D721Med (cell line): Measurements from ENCODE around the gene PNPLA5.

Experiments
- DNase-seq: peaks from one replicate; pipeline ENCODE4 v3.0.0; 2011; ENCODE audit warnings: low spot score; ENCODE audit not compliant: insufficient read length
- FAIRE-seq: peaks from 2 replicates; lab custom pipeline; 2011; peaks lifted over from hg19 to GRCh38; lab: Jason Lieb, UNC
- TF ChIP-seq, protein P1 (sequence below): IDR thresholded peaks from 2 replicates; pipeline ENCODE4 v1.5.1; 2012; ENCODE audit warnings: mild to moderate bottlenecking, control low read depth; ENCODE audit not compliant: insufficient read depth; ENCODE audit errors: missing control alignments

Gene PNPLA5

DNA sequence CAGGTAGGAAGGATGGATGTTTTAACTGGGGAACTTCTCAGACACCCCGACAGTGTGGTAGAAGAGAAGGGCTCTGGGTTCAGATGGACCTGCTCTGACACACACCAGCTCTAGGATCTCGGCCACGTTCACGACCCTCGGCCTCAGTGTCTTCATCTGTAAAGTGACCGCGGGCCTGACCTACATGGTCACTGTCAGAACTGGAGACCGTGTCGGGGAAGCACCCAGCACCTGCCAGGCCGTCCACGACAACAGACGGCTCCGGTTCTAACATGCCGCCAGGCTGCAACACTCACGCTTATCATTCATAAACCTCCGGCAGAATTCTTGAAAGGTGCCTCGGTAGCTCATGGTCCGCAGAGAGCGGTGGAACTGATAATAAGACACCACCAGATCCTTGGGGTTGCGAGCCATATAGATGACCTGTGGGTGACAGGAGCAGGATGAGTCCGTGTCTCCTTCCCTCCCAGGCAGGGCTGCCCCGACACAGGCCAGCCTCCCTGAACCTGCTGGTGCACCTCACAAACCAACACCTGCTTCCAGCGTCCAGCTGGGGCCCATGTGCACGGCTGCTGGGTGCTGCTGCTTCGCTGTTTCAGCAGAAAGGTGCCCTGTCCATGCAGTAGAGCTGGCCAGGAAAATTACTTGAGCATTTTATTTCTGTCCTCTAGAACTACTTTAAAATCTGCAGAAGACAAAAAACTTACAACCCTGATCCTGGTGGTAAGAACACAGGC lies 53.1 kb downstream of the PNPLA5 start:
- no peak for FAIRE-seq
- TF ChIP-seq, protein P1, sequence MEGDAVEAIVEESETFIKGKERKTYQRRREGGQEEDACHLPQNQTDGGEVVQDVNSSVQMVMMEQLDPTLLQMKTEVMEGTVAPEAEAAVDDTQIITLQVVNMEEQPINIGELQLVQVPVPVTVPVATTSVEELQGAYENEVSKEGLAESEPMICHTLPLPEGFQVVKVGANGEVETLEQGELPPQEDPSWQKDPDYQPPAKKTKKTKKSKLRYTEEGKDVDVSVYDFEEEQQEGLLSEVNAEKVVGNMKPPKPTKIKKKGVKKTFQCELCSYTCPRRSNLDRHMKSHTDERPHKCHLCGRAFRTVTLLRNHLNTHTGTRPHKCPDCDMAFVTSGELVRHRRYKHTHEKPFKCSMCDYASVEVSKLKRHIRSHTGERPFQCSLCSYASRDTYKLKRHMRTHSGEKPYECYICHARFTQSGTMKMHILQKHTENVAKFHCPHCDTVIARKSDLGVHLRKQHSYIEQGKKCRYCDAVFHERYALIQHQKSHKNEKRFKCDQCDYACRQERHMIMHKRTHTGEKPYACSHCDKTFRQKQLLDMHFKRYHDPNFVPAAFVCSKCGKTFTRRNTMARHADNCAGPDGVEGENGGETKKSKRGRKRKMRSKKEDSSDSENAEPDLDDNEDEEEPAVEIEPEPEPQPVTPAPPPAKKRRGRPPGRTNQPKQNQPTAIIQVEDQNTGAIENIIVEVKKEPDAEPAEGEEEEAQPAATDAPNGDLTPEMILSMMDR: no peak
- no peak for DNase-seq

DNA sequence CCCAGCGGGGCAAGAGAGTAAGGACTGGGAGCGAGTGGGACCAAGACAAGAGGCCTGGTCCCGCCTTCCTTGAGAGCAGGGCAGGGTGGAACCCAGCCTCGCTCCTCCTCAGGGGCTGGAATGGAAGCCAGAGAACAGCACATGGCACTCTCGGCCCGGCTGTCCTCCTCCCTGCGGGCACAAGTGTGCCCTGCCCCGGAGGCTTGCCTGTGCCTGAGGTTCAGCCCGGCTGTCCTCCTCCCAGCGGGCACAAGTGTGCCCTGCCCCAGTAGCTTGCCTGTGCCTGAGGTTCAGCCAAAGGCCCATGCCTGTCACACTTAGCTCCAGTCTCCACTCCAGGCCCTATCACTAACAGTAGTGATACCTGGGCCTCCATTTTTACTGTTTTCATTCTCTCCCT lies 53.7 kb downstream of the PNPLA5 start:
- DNase-seq (no peak), FAIRE-seq (no peak)
- TF ChIP-seq, protein P1: no peak

DNA sequence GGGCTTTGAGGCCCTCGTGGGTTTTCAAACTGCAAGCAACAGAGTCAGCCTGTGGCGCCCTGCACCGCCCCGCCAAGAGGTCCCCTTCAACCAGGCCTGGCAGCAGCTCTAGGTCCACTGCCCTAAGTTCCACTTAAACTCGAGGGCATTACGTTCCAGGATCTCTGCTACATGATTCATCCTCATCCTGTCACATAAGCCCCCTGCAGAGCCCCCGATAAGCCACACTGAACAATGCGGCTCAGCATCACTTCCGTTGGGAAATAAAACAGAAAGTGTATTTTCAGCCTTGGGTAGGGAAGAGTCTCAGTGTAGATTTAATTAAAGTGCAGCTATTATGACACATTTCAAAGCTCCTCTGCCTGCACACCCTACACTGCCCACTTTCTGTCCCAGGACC lies 54.1 kb downstream of the PNPLA5 start:
- DNase-seq (no peak), FAIRE-seq (no peak)
- TF ChIP-seq, protein P1: no peak

DNA sequence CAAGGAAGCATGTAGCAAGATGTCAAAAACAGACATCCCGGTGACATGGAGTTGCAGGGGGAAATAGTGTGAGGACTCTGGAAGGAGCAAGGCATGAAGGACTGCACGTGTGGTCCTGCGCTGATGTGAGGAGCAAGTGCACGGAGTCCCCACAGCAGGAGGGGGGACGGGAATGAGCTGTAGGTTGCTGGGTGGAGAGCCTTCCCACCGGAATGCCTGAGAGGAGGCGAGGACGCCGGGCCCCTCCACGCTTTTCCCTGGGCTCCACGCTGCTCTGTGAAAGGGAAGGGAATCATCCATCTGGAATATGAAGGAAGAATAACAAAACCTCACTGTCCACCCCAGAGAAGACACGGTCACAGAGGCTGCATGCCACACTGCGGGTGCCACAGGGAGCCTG lies 56.1 kb downstream of the PNPLA5 start:
- DNase-seq: no peak
- no peak for FAIRE-seq
- TF ChIP-seq, protein P1: no peak

DNA sequence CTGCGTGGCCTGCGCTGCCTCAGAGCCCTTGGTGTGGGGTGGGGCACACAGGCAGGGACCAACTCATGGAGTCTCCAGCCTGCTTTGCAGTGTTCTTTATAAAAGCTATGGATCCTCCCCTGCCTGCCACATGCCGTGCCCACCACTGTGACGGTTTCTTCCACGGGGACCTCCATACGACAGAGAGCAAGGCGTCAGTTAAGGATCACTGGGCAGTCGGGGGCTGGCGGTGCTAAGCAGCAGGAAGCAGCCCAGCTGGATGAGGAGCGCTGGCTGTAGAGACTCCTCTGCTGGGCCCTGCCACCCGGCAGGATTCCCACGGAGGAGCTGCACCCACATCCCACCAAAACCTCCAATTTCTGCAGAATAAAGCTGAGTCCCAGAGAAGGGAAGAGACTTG lies 56.6 kb downstream of the PNPLA5 start:
- TF ChIP-seq, protein P1: no peak
- FAIRE-seq: no peak
- DNase-seq: no peak

DNA sequence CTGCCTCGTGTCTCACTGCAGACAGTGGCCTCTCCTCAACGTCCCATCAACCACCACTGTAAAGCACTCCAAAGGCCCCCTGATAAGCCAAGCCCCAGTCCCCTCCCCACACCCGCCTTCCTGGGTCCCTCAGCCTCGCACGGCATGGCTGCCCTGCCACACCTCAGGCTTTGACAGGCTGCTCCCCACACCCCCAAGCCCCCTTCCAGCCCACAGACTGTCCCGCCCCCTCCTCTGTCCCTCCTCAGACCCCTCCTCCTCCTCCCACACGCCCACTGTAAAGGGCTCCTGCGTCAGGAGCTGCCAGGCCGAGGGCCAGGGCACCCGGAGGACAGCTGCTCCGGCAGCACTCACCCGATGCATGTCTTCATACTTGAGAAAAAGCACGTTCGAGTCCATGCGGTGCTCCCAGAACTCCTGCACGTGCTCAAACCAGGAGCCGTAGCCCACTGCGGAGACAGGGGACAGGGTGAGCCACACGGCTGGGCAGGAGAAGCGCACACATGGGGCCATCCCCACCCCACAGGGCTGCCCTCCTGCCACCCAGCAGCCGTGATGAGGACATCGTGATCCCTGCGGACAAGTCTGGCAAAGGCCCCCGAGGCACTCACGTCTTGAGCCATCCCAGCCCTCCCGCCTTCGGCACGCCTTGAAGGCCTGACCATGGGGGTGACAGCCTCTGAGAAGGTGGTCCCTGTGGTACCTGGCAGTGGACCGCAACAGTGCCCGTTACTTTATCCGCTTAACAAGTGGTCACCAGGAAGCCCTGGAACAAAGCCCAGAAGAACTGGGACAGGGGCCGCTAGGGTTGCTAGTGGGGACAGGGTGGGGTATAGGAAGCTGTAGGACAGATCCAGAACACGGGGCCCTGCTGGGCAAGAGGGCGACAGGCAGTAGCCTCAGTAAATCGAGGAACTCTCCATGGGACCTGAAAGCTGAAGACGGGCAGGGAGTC lies 58.2 kb downstream of the PNPLA5 start:
- FAIRE-seq: no peak
- TF ChIP-seq, protein P1: no peak
- no peak for DNase-seq
